WTC11 (cell line): ENCODE measurements around the gene CSTF1. TPM values are rescaled to one million over a fixed set of nuclear protein-coding genes. Genes with fewer than 3 reads are reported as not detected.
A peak's percentile ranks its signal among the peaks of the same experiment; 100 is the strongest.

Experiments used
- ATAC-seq: fragments of 200-7000 bp; cut with Tn5 transposase; 2 replicates; pipeline ENCODE4 v1.10.0; 2021; ENCODE audit warnings: mild to moderate bottlenecking, moderate library complexity
- CTCF ChIA-PET: fragments of 300-600 bp; sonication (Branson Sonifier 250); formaldehyde crosslinking; loops from one replicate; lab custom pipeline; 2021; ENCODE audit warnings: antibody characterized with exemption; lab: Charles Lee
- POLR2A ChIA-PET: fragments of 350-600 bp; sonication (Branson Sonifier 250); formaldehyde crosslinking; loops from one replicate; lab custom pipeline; 2021; ENCODE audit warnings: antibody characterized with exemption; lab: Charles Lee
- DNase-seq: peaks from one replicate; pipeline ENCODE4 v3.0.0; 2021; ENCODE audit warnings: low spot score
- H3K27ac Mint-ChIP-seq: 2 replicates; pipeline ENCODE4 v1.8.0; 2021; ENCODE audit warnings: mixed read lengths
- H3K27me3 Mint-ChIP-seq: 2 replicates; pipeline ENCODE4 v1.8.0; 2021; ENCODE audit warnings: low read depth, mild to moderate bottlenecking, moderate library complexity, mixed read lengths
- H3K36me3 Mint-ChIP-seq: 2 replicates; pipeline ENCODE4 v1.8.0; 2021; ENCODE audit warnings: mixed read lengths
- H3K4me1 Mint-ChIP-seq: 2 replicates; pipeline ENCODE4 v1.8.0; 2022; ENCODE audit warnings: mixed read lengths
- H3K4me3 Mint-ChIP-seq: 2 replicates; pipeline ENCODE4 v1.8.0; 2021; ENCODE audit warnings: mild to moderate bottlenecking, moderate library complexity, mixed read lengths
- H3K9me3 Mint-ChIP-seq: 2 replicates; pipeline ENCODE4 v1.8.0; 2021; ENCODE audit warnings: mixed read lengths
- EMX1 ChIP-seq: fragments of 250-450 bp; sonication (Bioruptor Pico); IDR thresholded peaks from 2 replicates; pipeline ENCODE4 v1.8.0; 2021; ENCODE audit warnings: mild to moderate bottlenecking
- ESRRA ChIP-seq: sonication (generic); formaldehyde crosslinking; IDR thresholded peaks from 2 replicates; pipeline ENCODE4 v1.8.1; 2022; ENCODE audit warnings: mild to moderate bottlenecking, missing genetic modification reagents, borderline replicate concordance
- GABPB1 ChIP-seq: sonication (generic); formaldehyde crosslinking; IDR thresholded peaks from 2 replicates; pipeline ENCODE4 v1.8.1; 2023; ENCODE audit warnings: mild to moderate bottlenecking, missing genetic modification reagents
- JUN ChIP-seq: sonication (generic); formaldehyde crosslinking; IDR thresholded peaks from 2 replicates; pipeline ENCODE4 v1.8.0; 2023; ENCODE audit warnings: mild to moderate bottlenecking, missing genetic modification reagents
- KAT7 ChIP-seq: sonication (generic); formaldehyde crosslinking; IDR thresholded peaks from 2 replicates; pipeline ENCODE4 v1.8.1; 2023; ENCODE audit warnings: missing genetic modification reagents, mild to moderate bottlenecking, borderline replicate concordance
- MXD4 ChIP-seq: fragments of 250-450 bp; sonication (Bioruptor Pico); IDR thresholded peaks from 2 replicates; pipeline ENCODE4 v1.8.0; 2021; ENCODE audit warnings: mild to moderate bottlenecking, moderate library complexity, borderline replicate concordance
- NFYB ChIP-seq: sonication (generic); formaldehyde crosslinking; conservative IDR thresholded peaks from 2 replicates; pipeline ENCODE4 v1.8.0; 2022; ENCODE audit warnings: low read depth, missing genetic modification reagents
- OVOL2 ChIP-seq: fragments of 250-450 bp; sonication (Bioruptor Pico); IDR thresholded peaks from 2 replicates; pipeline ENCODE4 v1.9.0; 2021; ENCODE audit warnings: mild to moderate bottlenecking, borderline replicate concordance
- PRRX2 ChIP-seq: fragments of 250-450 bp; sonication (Bioruptor Pico); IDR thresholded peaks from 2 replicates; pipeline ENCODE4 v1.8.0; 2021; ENCODE audit warnings: mild to moderate bottlenecking
- ZNF219 ChIP-seq: sonication (generic); formaldehyde crosslinking; IDR thresholded peaks from 2 replicates; pipeline ENCODE4 v1.8.0; 2023; ENCODE audit warnings: missing genetic modification reagents, mild to moderate bottlenecking, borderline replicate concordance
- ZNF671 ChIP-seq: fragments of 250-450 bp; sonication (Bioruptor Pico); IDR thresholded peaks from 2 replicates; pipeline ENCODE4 v1.8.0; 2021; ENCODE audit warnings: mild to moderate bottlenecking
- total RNA-seq: library from RNA; stranded (reverse); gene quantifications from 3 replicates; pipeline ENCODE4 v1.2.3, GENCODE V29; 2021
- TF ChIP-seq, protein P1 (sequence below): sonication (generic); formaldehyde crosslinking; IDR thresholded peaks from 2 replicates; pipeline ENCODE4 v1.8.1; 2022; ENCODE audit warnings: missing genetic modification reagents, borderline replicate concordance
- TF ChIP-seq, protein P2 (sequence below): sonication (generic); formaldehyde crosslinking; IDR thresholded peaks from 2 replicates; pipeline ENCODE4 v1.8.1; 2022; ENCODE audit warnings: mild to moderate bottlenecking, missing genetic modification reagents, moderate library complexity, borderline replicate concordance
- TF ChIP-seq, protein P3 (sequence below): sonication (generic); formaldehyde crosslinking; IDR thresholded peaks from 2 replicates; pipeline ENCODE4 v1.8.1; 2023; ENCODE audit warnings: mild to moderate bottlenecking, missing genetic modification reagents, borderline replicate concordance
- TF ChIP-seq, protein P4 (sequence below): sonication (generic); formaldehyde crosslinking; IDR thresholded peaks from 2 replicates; pipeline ENCODE4 v1.8.1; 2022; ENCODE audit warnings: low read depth, missing genetic modification reagents, borderline replicate concordance
- TF ChIP-seq, protein P5 (sequence below): sonication (generic); formaldehyde crosslinking; IDR thresholded peaks from 2 replicates; pipeline ENCODE4 v1.8.1; 2022; ENCODE audit warnings: mild to moderate bottlenecking, moderate library complexity, missing genetic modification reagents

Gene CSTF1
- total RNA-seq, 1 experiment from 2014 or later: 58.5 TPM

DNA sequence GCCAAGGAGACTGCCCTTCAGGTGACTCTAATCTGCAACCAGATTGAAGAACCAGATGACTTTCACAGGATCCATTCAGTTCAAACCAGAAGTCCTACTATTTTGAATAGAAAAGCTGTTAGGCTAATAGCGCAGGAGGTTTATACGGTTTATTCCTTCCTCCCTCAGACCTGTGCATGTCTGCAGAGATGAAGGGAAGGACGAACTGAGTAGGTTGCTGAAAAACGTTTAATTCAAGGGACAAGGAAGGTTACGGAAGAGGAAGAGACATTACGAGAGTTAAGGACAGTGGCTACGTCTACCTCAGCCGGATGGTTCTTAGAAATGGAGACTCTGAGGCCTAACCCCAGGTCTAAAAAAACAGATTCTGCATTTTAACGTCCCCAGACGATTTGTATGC, 1.4 kb upstream of the CSTF1 start (continued):
- no peak for TF ChIP-seq JUN
- no peak for TF ChIP-seq PRRX2 (CRISPR knock-in tag)
- TF ChIP-seq KAT7 (CRISPR knock-in tag): no peak
- TF ChIP-seq NFYB (CRISPR knock-in tag): no peak
- no peak for TF ChIP-seq ZNF219
- no peak for TF ChIP-seq EMX1
- TF ChIP-seq, protein P1, sequence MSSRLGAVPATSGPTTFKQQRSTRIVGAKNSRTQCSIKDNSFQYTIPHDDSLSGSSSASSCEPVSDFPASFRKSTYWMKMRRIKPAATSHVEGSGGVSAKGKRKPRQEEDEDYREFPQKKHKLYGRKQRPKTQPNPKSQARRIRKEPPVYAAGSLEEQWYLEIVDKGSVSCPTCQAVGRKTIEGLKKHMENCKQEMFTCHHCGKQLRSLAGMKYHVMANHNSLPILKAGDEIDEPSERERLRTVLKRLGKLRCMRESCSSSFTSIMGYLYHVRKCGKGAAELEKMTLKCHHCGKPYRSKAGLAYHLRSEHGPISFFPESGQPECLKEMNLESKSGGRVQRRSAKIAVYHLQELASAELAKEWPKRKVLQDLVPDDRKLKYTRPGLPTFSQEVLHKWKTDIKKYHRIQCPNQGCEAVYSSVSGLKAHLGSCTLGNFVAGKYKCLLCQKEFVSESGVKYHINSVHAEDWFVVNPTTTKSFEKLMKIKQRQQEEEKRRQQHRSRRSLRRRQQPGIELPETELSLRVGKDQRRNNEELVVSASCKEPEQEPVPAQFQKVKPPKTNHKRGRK (CRISPR knock-in tag): no peak
- TF ChIP-seq, protein P2, sequence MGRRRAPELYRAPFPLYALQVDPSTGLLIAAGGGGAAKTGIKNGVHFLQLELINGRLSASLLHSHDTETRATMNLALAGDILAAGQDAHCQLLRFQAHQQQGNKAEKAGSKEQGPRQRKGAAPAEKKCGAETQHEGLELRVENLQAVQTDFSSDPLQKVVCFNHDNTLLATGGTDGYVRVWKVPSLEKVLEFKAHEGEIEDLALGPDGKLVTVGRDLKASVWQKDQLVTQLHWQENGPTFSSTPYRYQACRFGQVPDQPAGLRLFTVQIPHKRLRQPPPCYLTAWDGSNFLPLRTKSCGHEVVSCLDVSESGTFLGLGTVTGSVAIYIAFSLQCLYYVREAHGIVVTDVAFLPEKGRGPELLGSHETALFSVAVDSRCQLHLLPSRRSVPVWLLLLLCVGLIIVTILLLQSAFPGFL (CRISPR knock-in tag): no peak

DNA sequence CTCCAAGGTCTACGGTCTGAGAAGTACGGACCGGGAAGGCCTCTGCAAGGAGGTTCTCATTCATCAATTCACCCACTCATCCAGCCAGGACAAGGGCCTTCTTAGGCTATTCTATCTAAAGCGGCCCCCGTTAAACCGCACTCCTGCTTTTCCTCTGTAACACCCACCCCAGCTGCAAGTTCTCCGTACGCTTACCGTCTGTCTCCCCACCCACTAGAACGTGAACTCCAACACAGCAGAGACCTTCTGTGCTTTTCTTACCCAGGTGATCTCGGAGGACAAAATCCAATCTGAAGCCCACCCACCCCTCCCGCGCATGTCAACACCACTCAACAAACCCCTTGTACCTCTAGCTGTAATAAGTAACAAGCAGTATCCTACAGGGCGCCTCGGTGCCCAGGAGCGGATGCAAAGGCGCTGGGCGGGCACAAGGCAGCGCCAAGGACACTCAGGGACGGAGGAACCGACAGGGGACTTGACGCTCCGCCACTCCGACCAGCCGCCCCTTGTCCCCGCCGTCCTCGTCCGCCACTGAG, 781 bp upstream of the CSTF1 start:
- no peaks in the 10 kb centered on the region for H3K9me3 Mint-ChIP-seq
- H3K4me1 Mint-ChIP-seq: peaks cover 29% of the 10 kb centered on the region
- H3K27me3 Mint-ChIP-seq: no peaks in the 10 kb centered on the region
- CTCF ChIA-PET: interaction anchor here (1.5 to 1.9 kb wide), 2 partner anchors 33 to 48 kb away, joined by 4 read pairs; partner anchors contain the start of gene FAM210B
- H3K4me3 Mint-ChIP-seq: no peak overlapping the region
- peaks cover 49% of the 10 kb centered on the region for H3K36me3 Mint-ChIP-seq
- TF ChIP-seq, protein P2 (CRISPR knock-in tag): no peak
- TF ChIP-seq ZNF671: no peak
- TF ChIP-seq, protein P3, sequence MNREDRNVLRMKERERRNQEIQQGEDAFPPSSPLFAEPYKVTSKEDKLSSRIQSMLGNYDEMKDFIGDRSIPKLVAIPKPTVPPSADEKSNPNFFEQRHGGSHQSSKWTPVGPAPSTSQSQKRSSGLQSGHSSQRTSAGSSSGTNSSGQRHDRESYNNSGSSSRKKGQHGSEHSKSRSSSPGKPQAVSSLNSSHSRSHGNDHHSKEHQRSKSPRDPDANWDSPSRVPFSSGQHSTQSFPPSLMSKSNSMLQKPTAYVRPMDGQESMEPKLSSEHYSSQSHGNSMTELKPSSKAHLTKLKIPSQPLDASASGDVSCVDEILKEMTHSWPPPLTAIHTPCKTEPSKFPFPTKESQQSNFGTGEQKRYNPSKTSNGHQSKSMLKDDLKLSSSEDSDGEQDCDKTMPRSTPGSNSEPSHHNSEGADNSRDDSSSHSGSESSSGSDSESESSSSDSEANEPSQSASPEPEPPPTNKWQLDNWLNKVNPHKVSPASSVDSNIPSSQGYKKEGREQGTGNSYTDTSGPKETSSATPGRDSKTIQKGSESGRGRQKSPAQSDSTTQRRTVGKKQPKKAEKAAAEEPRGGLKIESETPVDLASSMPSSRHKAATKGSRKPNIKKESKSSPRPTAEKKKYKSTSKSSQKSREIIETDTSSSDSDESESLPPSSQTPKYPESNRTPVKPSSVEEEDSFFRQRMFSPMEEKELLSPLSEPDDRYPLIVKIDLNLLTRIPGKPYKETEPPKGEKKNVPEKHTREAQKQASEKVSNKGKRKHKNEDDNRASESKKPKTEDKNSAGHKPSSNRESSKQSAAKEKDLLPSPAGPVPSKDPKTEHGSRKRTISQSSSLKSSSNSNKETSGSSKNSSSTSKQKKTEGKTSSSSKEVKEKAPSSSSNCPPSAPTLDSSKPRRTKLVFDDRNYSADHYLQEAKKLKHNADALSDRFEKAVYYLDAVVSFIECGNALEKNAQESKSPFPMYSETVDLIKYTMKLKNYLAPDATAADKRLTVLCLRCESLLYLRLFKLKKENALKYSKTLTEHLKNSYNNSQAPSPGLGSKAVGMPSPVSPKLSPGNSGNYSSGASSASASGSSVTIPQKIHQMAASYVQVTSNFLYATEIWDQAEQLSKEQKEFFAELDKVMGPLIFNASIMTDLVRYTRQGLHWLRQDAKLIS (CRISPR knock-in tag): no peak
- TF ChIP-seq NFYB (CRISPR knock-in tag): no peak
- no peak for TF ChIP-seq OVOL2 (CRISPR knock-in tag)
- TF ChIP-seq, protein P4, sequence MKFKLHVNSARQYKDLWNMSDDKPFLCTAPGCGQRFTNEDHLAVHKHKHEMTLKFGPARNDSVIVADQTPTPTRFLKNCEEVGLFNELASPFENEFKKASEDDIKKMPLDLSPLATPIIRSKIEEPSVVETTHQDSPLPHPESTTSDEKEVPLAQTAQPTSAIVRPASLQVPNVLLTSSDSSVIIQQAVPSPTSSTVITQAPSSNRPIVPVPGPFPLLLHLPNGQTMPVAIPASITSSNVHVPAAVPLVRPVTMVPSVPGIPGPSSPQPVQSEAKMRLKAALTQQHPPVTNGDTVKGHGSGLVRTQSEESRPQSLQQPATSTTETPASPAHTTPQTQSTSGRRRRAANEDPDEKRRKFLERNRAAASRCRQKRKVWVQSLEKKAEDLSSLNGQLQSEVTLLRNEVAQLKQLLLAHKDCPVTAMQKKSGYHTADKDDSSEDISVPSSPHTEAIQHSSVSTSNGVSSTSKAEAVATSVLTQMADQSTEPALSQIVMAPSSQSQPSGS (CRISPR knock-in tag): no peak
- TF ChIP-seq MXD4: no peak
- no peak for TF ChIP-seq ESRRA (CRISPR knock-in tag)
- TF ChIP-seq JUN: no peak
- TF ChIP-seq, protein P5, sequence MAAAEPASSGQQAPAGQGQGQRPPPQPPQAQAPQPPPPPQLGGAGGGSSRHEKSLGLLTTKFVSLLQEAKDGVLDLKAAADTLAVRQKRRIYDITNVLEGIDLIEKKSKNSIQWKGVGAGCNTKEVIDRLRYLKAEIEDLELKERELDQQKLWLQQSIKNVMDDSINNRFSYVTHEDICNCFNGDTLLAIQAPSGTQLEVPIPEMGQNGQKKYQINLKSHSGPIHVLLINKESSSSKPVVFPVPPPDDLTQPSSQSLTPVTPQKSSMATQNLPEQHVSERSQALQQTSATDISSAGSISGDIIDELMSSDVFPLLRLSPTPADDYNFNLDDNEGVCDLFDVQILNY (CRISPR knock-in tag): no peak
- no peak for TF ChIP-seq PRRX2 (CRISPR knock-in tag)
- TF ChIP-seq GABPB1: no peak
- TF ChIP-seq, all 79 proteins: peak for 0
- peak; percentile 57 for ATAC-seq
- no peak for DNase-seq
- H3K27ac Mint-ChIP-seq: peak overlapping the region; percentile 64; the same call in 1 of the 2 replicates
- POLR2A ChIA-PET: interaction anchor here (0.6 to 1.5 kb wide), 4 partner anchors 9 to 77 kb away, joined by 3 to 5 read pairs (median 3); partner anchors contain the start of gene RTF2
